Raji (cell line): ENCODE results near the gene STX16.

ENCODE experiments used
- POLR2A ChIP-seq: IDR thresholded peaks from 2 replicates; pipeline ENCODE4 v1.6.1; 2011; ENCODE audit warnings: low read depth, low read length, control low read depth; ENCODE audit not compliant: insufficient read depth

STX16 gene

DNA sequence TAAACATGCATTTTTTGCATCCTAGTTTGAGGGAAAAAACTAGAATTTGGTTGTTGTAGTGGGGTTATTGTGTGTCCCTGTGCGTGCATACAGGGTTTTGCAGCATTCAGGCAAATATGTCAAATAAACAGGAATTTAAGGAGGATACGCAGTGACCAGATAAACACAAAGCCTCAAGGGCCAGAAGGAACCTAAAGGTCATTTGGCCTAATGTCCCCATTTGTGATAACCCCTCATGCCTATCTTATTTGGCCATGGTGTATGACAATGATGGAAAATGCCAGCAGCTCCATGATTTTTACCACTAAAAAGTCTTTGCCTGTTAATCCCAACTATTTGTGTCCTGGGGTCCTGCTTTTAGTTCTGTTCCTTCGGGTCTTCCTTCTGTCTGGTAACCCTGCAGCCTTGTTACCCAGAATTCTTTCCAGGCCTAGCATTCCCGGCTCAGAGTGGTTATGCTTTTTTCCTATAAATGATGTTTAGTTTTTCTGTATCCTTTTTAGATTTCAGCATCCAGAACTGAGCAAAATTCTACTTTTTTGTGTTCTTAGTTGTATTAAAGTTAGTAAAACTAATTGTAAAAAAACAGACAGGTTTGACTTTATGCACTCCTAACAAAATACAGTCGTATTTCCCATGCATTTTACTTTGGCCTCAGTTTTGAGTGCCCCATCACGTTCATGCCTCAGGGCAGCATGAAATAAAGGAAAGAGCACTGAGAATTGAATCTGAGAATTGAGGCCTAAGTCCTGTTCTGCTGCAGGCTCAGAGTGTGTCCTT, 4.4 kb downstream of the STX16 start:
- TF ChIP-seq POLR2A = no peak

GRCh38 chr20:58656831-58657230, 5.7 kb downstream of the STX16 start:
- no peak for TF ChIP-seq POLR2A

GRCh38 chr20:58657262-58657661, 6.2 kb downstream of the STX16 start:
- no peak for TF ChIP-seq POLR2A

- TF ChIP-seq POLR2A = no peak
Measured at GRCh38 chr20:58657986-58658385, 6.9 kb downstream of the STX16 start.

- no peak for TF ChIP-seq POLR2A
Measured at GRCh38 chr20:58658760-58659159, 7.7 kb downstream of the STX16 start.

- no peak for TF ChIP-seq POLR2A
Measured at GRCh38 chr20:58659841-58660240, 8.8 kb downstream of the STX16 start.

DNA sequence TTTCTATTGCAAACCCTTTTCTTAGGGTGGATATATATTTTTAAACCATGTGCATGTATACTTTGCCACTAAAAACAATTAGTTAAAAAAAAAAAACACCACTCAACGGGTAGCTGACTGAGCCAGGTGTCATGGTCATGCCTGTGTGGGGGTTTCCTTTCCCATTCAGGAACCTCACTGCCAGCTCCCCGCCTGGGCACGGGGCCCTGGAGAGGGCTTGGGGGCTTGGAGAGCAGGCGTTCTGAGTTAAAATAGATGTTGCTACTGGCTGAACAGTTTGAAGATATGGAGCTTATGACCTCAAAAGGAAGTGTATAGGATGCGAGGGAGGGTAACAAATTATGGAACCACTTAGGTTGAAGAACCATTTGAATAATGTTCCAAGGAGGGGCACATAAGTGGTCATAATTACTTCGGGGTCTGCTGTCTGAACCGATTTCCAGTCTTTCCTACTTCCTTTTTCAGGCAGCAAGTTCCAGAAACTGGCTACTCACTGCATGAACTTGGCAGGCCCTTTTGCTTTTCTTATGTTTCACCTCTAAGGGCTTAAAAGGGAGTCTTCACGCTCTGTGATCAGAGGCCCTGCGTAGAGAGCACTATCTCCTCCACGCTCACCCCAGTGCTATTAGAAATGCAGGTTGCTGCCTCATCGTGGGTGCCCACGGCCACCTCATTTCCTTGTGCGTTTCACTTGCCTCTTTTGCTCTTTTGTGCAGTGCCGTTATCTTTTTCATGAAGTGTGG, 9.9 kb downstream of the STX16 start:
- TF ChIP-seq POLR2A = no peak

GRCh38 chr20:58661598-58662473, 10.8 kb downstream of the STX16 start:
- no peak for TF ChIP-seq POLR2A

DNA sequence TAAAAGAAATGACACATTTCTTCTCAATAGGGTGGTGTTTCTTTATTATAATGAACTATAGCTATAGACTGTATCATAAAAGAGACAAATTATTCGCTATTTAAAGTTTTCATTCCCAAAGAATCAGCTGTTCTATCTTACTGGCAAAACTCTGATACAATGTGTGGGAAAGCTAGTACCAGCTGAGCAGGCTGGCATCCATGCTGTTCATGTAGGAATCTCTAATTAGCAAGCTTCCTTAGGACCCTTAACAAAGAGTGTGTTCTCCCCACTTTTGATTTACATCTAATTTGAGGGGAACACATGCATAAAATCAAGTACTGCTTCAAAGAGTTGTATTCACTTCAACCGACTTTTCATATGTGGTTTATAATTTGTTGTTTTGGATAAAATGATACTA, 13.2 kb downstream of the STX16 start:
- TF ChIP-seq POLR2A = no peak

DNA sequence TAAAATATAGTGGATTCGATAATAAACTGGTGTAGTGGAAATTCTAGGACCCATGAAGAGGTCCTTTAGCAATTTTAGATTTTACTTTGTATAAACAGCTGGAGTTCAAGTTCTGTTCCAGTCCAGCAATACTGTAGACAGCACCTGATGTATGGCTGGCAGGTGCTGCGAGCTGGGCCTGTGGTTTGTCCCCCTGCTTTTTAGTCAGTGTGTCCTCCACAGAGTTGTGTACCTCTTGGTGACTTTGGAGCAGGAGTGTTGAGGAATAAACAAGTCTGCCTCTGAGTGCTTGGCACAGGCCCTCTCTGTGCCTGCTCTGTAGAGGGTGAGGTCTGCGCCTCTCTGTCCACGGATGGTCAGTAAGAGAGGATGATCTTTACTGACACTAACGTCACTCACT, 13.8 kb downstream of the STX16 start:
- TF ChIP-seq POLR2A = no peak

DNA sequence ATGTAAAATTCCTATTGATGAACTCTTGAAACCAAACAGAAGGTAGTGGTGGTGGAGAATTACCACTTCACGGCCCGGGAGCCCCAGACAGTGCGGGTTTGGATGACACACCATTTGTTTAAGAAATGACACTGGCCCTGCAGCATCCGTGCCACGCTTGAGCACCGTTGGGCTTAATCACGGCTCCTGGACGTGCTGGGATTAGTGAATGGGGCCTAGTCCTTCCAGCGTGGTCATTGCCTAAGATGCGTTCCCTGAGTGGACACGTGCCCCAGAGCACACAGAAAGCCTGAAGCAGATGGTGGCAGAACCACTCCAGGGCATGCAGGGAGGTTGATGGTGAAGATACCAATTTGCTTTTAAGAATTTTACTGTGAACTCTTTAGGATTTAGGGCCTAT, 14.5 kb downstream of the STX16 start:
- no peak for TF ChIP-seq POLR2A

- TF ChIP-seq POLR2A = no peak
Measured at GRCh38 chr20:58666702-58667101, 15.6 kb downstream of the STX16 start.

DNA sequence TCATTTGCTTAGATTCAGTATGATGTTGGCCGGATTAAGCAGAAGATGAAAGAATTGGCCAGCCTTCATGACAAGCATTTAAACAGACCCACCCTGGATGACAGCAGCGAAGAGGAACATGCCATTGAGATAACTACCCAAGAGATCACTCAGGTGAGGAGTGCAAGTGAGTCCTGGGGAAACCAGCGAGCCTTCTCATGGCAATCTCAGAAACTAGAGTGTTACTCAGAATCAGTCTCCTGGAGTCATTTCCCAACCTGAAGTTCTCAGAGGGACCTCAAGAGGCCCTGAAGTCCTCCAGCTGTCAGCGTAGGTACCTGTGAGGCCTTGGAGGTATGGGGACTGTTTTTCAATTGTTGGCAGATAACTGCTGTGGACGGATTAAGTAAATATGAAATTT, 16.9 kb downstream of the STX16 start:
- TF ChIP-seq POLR2A = no peak

GRCh38 chr20:58668901-58669286, 17.8 kb downstream of the STX16 start:
- no peak for TF ChIP-seq POLR2A

GRCh38 chr20:58669287-58670006, 18.4 kb downstream of the STX16 start:
- TF ChIP-seq POLR2A = no peak
